Panc1 (cell line): ENCODE data around the gene AFF2. TPM values are rescaled to one million over a fixed set of nuclear protein-coding genes. Genes with fewer than 3 reads are reported as not detected.

Experiments
- ATAC-seq: fragments of 200-7000 bp; cut with Tn5 transposase; 2 replicates; pipeline ENCODE4 v1.9.1; 2020; ENCODE audit warnings: mild to moderate bottlenecking, moderate library complexity
- BruUV-seq: library from RNA; stranded (reverse); fragments of 400-500 nt; replicated peaks from 2 replicates; lab custom pipeline; 2021; lab: Mats Ljungman, UMichigan
- CTCF ChIA-PET: fragments of 300-600 bp; sonication (Branson Sonifier 250); formaldehyde crosslinking; loops from one replicate; lab custom pipeline; 2022; ENCODE audit warnings: antibody characterized with exemption; lab: Charles Lee
- POLR2A ChIA-PET: fragments of 300-600 bp; sonication (Branson Sonifier 250); formaldehyde crosslinking; loops from one replicate; lab custom pipeline; 2022; ENCODE audit warnings: antibody characterized with exemption; lab: Charles Lee
- DNase-seq: peaks from one replicate; pipeline ENCODE4 v3.0.0-alpha.2; 2010; ENCODE audit warnings: low read depth, low spot score
- H3K27ac ChIP-seq: 2 replicates; pipeline ENCODE4 v1.5.1; 2011; ENCODE audit warnings: mild to moderate bottlenecking, low read length, inconsistent platforms
- H3K27me3 ChIP-seq: fragments of 200-500 bp; sonication (Bioruptor generic); 2 replicates; pipeline ENCODE4 v1.6.0; 2014; ENCODE audit warnings: low read length, inconsistent platforms; ENCODE audit not compliant: control insufficient read depth, insufficient read depth
- H3K36me3 ChIP-seq: fragments of 200-500 bp; sonication (Bioruptor generic); 2 replicates; pipeline ENCODE4 v1.5.1; 2014; ENCODE audit warnings: inconsistent platforms, mild to moderate bottlenecking, low read length, moderate library complexity; ENCODE audit not compliant: control insufficient read depth, insufficient read depth
- H3K4me1 ChIP-seq: 2 replicates; pipeline ENCODE4 v1.5.1; 2011; ENCODE audit warnings: inconsistent platforms, mild to moderate bottlenecking, low read length, moderate library complexity; ENCODE audit not compliant: control insufficient read depth, insufficient read depth
- H3K4me3 ChIP-seq, 2 experiments: 2 replicates each; pipeline ENCODE4 v1.5.1; 2011 to 2012; ENCODE audit warnings: low read depth in 2 of 2, low read length in 2 of 2, mild to moderate bottlenecking in 2 of 2, inconsistent platforms in 1 of 2, moderate library complexity in 1 of 2
- H3K9me3 ChIP-seq: fragments of 200-500 bp; sonication (Bioruptor generic); 2 replicates; pipeline ENCODE4 v1.5.1; 2014; ENCODE audit warnings: low read depth, mild to moderate bottlenecking, inconsistent platforms, low read length, moderate library complexity; ENCODE audit not compliant: control insufficient read depth, insufficient read depth
- POLR2AphosphoS5 ChIP-seq: IDR thresholded peaks from 2 replicates; pipeline ENCODE4 v1.6.1; 2012; ENCODE audit warnings: mild to moderate bottlenecking, low read depth, low read length, moderate library complexity
- SIN3A ChIP-seq: IDR thresholded peaks from 2 replicates; pipeline ENCODE4 v1.6.1; 2012; ENCODE audit warnings: low read depth, mild to moderate bottlenecking, low read length, moderate library complexity, borderline replicate concordance; ENCODE audit not compliant: insufficient read depth
- TCF7L2 ChIP-seq: IDR thresholded peaks from 2 replicates; pipeline ENCODE4 v1.6.1; 2011; ENCODE audit warnings: mild to moderate bottlenecking, low read depth, low read length, inconsistent platforms
- in situ Hi-C: cut with HindIII; loops from 2 replicates; pipeline ENCODE4 v1.10.0; 2016; ENCODE audit warnings: low sequenced_read_pairs, low pct_unique_long_range_greater_than_20kb
- intact Hi-C: fragments of 100-400 bp; cut with micrococcal nuclease; formaldehyde crosslinking; loops from one replicate; pipeline ENCODE4 v1.10.0; 2022; ENCODE audit not compliant: unreplicated experiment
- total RNA-seq: library from RNA; stranded (reverse); gene quantifications from one replicate; pipeline ENCODE4 v1.2.1, GENCODE V29; 2021; ENCODE audit not compliant: unreplicated experiment
- TF ChIP-seq, protein P1 (sequence below), 2 experiments: IDR thresholded peaks; 2 replicates each; pipeline ENCODE4 v1.6.1; 2011 to 2012; ENCODE audit warnings: low read depth in 2 of 2, control low read depth in 1 of 2, low read length in 1 of 2, mild to moderate bottlenecking in 1 of 2, moderate library complexity in 1 of 2; ENCODE audit not compliant: insufficient read depth in 1 of 2
- TF ChIP-seq, protein P2 (sequence below): fragments of 450-650 bp; IDR thresholded peaks from 2 replicates; pipeline ENCODE4 v1.5.1; 2017; ENCODE audit warnings: mild to moderate bottlenecking

AFF2 gene
- total RNA-seq, 1 experiment from 2014 or later = 0.05 TPM

- Histone ChIP-seq H3K4me1 (no peaks in the 10 kb centered on the region), H3K27ac (no peak overlapping the region), H3K27me3 (no peaks in the 10 kb centered on the region), H3K36me3 (no peaks in the 10 kb centered on the region), H3K4me3 (no peak overlapping the region), H3K9me3 (no peaks in the 10 kb centered on the region)
- in situ Hi-C loops = no loop called here
- CTCF ChIA-PET = no interaction called here
- POLR2A ChIA-PET = no interaction called here
- TF ChIP-seq, protein P1, sequence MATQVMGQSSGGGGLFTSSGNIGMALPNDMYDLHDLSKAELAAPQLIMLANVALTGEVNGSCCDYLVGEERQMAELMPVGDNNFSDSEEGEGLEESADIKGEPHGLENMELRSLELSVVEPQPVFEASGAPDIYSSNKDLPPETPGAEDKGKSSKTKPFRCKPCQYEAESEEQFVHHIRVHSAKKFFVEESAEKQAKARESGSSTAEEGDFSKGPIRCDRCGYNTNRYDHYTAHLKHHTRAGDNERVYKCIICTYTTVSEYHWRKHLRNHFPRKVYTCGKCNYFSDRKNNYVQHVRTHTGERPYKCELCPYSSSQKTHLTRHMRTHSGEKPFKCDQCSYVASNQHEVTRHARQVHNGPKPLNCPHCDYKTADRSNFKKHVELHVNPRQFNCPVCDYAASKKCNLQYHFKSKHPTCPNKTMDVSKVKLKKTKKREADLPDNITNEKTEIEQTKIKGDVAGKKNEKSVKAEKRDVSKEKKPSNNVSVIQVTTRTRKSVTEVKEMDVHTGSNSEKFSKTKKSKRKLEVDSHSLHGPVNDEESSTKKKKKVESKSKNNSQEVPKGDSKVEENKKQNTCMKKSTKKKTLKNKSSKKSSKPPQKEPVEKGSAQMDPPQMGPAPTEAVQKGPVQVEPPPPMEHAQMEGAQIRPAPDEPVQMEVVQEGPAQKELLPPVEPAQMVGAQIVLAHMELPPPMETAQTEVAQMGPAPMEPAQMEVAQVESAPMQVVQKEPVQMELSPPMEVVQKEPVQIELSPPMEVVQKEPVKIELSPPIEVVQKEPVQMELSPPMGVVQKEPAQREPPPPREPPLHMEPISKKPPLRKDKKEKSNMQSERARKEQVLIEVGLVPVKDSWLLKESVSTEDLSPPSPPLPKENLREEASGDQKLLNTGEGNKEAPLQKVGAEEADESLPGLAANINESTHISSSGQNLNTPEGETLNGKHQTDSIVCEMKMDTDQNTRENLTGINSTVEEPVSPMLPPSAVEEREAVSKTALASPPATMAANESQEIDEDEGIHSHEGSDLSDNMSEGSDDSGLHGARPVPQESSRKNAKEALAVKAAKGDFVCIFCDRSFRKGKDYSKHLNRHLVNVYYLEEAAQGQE (IDR thresholded peaks at IDR 0.05; ENCODE audit: insufficient read depth in 1 of 2, low read depth in 2 of 2, low read length in 1 of 2) = no peak
- no peak for TF ChIP-seq TCF7L2
- TF ChIP-seq POLR2AphosphoS5 = no peak
- TF ChIP-seq, protein P2, sequence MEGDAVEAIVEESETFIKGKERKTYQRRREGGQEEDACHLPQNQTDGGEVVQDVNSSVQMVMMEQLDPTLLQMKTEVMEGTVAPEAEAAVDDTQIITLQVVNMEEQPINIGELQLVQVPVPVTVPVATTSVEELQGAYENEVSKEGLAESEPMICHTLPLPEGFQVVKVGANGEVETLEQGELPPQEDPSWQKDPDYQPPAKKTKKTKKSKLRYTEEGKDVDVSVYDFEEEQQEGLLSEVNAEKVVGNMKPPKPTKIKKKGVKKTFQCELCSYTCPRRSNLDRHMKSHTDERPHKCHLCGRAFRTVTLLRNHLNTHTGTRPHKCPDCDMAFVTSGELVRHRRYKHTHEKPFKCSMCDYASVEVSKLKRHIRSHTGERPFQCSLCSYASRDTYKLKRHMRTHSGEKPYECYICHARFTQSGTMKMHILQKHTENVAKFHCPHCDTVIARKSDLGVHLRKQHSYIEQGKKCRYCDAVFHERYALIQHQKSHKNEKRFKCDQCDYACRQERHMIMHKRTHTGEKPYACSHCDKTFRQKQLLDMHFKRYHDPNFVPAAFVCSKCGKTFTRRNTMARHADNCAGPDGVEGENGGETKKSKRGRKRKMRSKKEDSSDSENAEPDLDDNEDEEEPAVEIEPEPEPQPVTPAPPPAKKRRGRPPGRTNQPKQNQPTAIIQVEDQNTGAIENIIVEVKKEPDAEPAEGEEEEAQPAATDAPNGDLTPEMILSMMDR = no peak
- TF ChIP-seq SIN3A = no peak
- DNase-seq (no peak), ATAC-seq (no peak)
- intact Hi-C loops = no loop called here
- BruUV-seq = no TSS peak
Measured at GRCh38 chrX:148815218-148815961, 315.0 kb downstream of the AFF2 start.

DNA sequence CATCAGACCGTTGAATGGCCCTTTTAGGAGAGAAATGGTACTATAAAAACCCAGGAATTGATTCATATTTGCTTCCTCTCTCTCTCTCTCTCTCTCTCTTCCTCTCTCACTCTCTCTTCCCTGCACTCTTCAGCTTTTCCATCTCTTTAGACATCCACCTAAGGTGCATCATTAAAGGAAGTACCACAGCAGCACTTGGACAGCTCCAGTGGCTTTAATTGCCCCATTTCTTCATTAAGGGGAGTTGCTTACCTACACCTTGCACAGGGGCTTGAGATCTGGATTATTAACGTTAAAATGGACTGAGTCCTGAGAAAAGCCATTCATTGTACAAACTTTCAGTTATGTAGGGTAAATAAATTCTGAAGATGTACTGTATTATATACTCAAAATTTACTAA lies 323.6 kb downstream of the AFF2 start:
- Histone ChIP-seq H3K9me3 (no peaks in the 10 kb centered on the region), H3K27ac (no peak overlapping the region), H3K27me3 (no peaks in the 10 kb centered on the region), H3K36me3 (no peaks in the 10 kb centered on the region), H3K4me1 (no peaks in the 10 kb centered on the region), H3K4me3 (no peak overlapping the region)
- POLR2A ChIA-PET = no interaction called here
- TF ChIP-seq, protein P1 (IDR thresholded peaks at IDR 0.05; ENCODE audit: insufficient read depth in 1 of 2, low read depth in 2 of 2, low read length in 1 of 2) = no peak
- TF ChIP-seq, protein P2 = no peak
- no peak for TF ChIP-seq SIN3A
- no peak for TF ChIP-seq TCF7L2
- TF ChIP-seq POLR2AphosphoS5 = no peak
- ATAC-seq (no peak), DNase-seq (no peak)
- in situ Hi-C loops = no loop called here
- BruUV-seq = no TSS peak
- CTCF ChIA-PET = no interaction called here
- intact Hi-C loops = no loop called here
